IMR-90 (cell line): Measurements from ENCODE around the gene TPGS2. TPM values are rescaled to one million over a fixed set of nuclear protein-coding genes. Genes with fewer than 3 reads are reported as not detected.

Source experiments
- ATAC-seq: fragments of 200-7000 bp; cut with Tn5 transposase; 2 replicates; pipeline ENCODE4 v1.9.1; 2020; ENCODE audit warnings: low read depth, mild to moderate bottlenecking, moderate library complexity
- BruUV-seq: library from RNA; stranded (reverse); fragments of 400-500 nt; replicated peaks from 2 replicates; lab custom pipeline; 2021; lab: Mats Ljungman, UMichigan
- CTCF ChIA-PET: fragments of 300-600 bp; formaldehyde crosslinking; extraction: SDS; loops from one replicate; lab custom pipeline; 2021; ENCODE audit warnings: antibody characterized with exemption; lab: Yijun Ruan, JAX
- POLR2A ChIA-PET: fragments of 300-600 bp; sonication (Branson Sonifier 250); formaldehyde crosslinking; loops from one replicate; lab custom pipeline; 2022; ENCODE audit warnings: antibody characterized with exemption; ENCODE audit not compliant: unreplicated experiment; lab: Charles Lee
- DNase-seq: peaks from one replicate; pipeline ENCODE4 v3.0.0; 2013
- H2AFZ ChIP-seq: replicated peaks from 2 replicates; pipeline ENCODE3; 2013; ENCODE audit warnings: low read length, mild to moderate bottlenecking; ENCODE audit not compliant: poor library complexity
- H2AK5ac ChIP-seq: 2 replicates; pipeline ENCODE4 v1.6.1; 2013; ENCODE audit warnings: low read depth, low read length, inconsistent platforms
- H2AK9ac ChIP-seq: replicated peaks from 2 replicates; pipeline ENCODE3; 2013; ENCODE audit warnings: mild to moderate bottlenecking, low read depth, low read length, moderate library complexity; ENCODE audit not compliant: poor library complexity
- H2BK120ac ChIP-seq: 2 replicates; pipeline ENCODE4 v1.6.1; 2013; ENCODE audit warnings: low read depth, low read length, inconsistent platforms
- H2BK15ac ChIP-seq: 3 replicates; pipeline ENCODE4 v1.6.1; 2013; ENCODE audit warnings: low read depth, low read length, inconsistent platforms
- H2BK20ac ChIP-seq: 2 replicates; pipeline ENCODE4 v1.6.1; 2013; ENCODE audit warnings: low read depth, mild to moderate bottlenecking, inconsistent platforms, low read length, moderate library complexity
- H2BK5ac ChIP-seq: 2 replicates; pipeline ENCODE4 v1.6.1; 2013; ENCODE audit warnings: mild to moderate bottlenecking, low read depth, low read length, inconsistent platforms; ENCODE audit not compliant: poor library complexity, severe bottlenecking
- H3K14ac ChIP-seq: replicated peaks from 2 replicates; pipeline ENCODE4 v1.6.1; 2013; ENCODE audit warnings: low read depth, low read length, inconsistent platforms
- H3K18ac ChIP-seq: 2 replicates; pipeline ENCODE4 v1.6.1; 2013; ENCODE audit warnings: low read depth, low read length, control low read depth
- H3K23ac ChIP-seq: 2 replicates; pipeline ENCODE4 v1.6.1; 2013; ENCODE audit warnings: low read depth, low read length, inconsistent platforms
- H3K27ac ChIP-seq: 2 replicates; pipeline ENCODE4 v1.5.1; 2013; ENCODE audit warnings: mild to moderate bottlenecking, control low read depth, low read length; ENCODE audit not compliant: insufficient read depth
- H3K27me3 ChIP-seq: 2 replicates; pipeline ENCODE4 v1.6.1; 2013; ENCODE audit warnings: low read length; ENCODE audit not compliant: control insufficient read depth, insufficient read depth
- H3K36me3 ChIP-seq: 2 replicates; pipeline ENCODE4 v1.6.1; 2013; ENCODE audit warnings: low read length, mixed read lengths; ENCODE audit not compliant: control insufficient read depth, insufficient read depth
- H3K4ac ChIP-seq: 2 replicates; pipeline ENCODE4 v1.6.1; 2013; ENCODE audit warnings: low read depth, low read length, inconsistent platforms
- H3K4me1 ChIP-seq: 2 replicates; pipeline ENCODE4 v1.6.1; 2013; ENCODE audit warnings: low read length, mixed read lengths; ENCODE audit not compliant: control insufficient read depth, insufficient read depth
- H3K4me2 ChIP-seq: 2 replicates; pipeline ENCODE4 v1.6.1; 2013; ENCODE audit warnings: low read depth, mild to moderate bottlenecking, control low read depth, low read length, moderate library complexity
- H3K4me3 ChIP-seq: 2 replicates; pipeline ENCODE4 v1.5.1; 2013; ENCODE audit warnings: low read depth, mild to moderate bottlenecking, control low read depth, low read length, moderate library complexity; ENCODE audit not compliant: insufficient read depth
- H3K56ac ChIP-seq: 2 replicates; pipeline ENCODE4 v1.6.1; 2013; ENCODE audit warnings: low read length, inconsistent platforms; ENCODE audit not compliant: insufficient read depth; ENCODE audit errors: extremely low read depth
- H3K79me1 ChIP-seq, 2 experiments: 2 replicates each; pipeline ENCODE4 v1.6.1; 2013; ENCODE audit warnings: low read length in 2 of 2, inconsistent platforms in 1 of 2, low read depth in 1 of 2
- H3K9ac ChIP-seq: 2 replicates; pipeline ENCODE4 v1.6.1; 2013; ENCODE audit warnings: low read depth, low read length, control low read depth
- H3K9me1 ChIP-seq: 2 replicates; pipeline ENCODE4 v1.6.1; 2013; ENCODE audit warnings: low read length, inconsistent platforms; ENCODE audit not compliant: insufficient read depth
- H3K9me3 ChIP-seq: 2 replicates; pipeline ENCODE4 v1.6.1; 2013; ENCODE audit warnings: low read length; ENCODE audit not compliant: control insufficient read depth, insufficient read depth
- H4K20me1 ChIP-seq: 2 replicates; pipeline ENCODE4 v1.6.1; 2013; ENCODE audit warnings: low read length, inconsistent platforms; ENCODE audit not compliant: insufficient read depth
- H4K5ac ChIP-seq: 2 replicates; pipeline ENCODE4 v1.6.1; 2013; ENCODE audit warnings: mild to moderate bottlenecking, low read depth, low read length, control low read depth
- H4K8ac ChIP-seq, 2 experiments: 2 replicates each; pipeline ENCODE4 v1.6.1; 2013; ENCODE audit warnings: low read depth in 2 of 2, low read length in 2 of 2, control low read depth in 1 of 2, inconsistent platforms in 1 of 2
- H4K91ac ChIP-seq: 2 replicates; pipeline ENCODE4 v1.6.1; 2013; ENCODE audit warnings: low read depth, low read length, inconsistent platforms; ENCODE audit not compliant: insufficient read depth
- RCOR1 ChIP-seq: IDR thresholded peaks from 2 replicates; pipeline ENCODE4 v1.6.1; 2012; ENCODE audit warnings: mild to moderate bottlenecking, low read length, improper control_type of control experiment; ENCODE audit not compliant: insufficient replicate concordance
- RFX5 ChIP-seq: IDR thresholded peaks from 2 replicates; pipeline ENCODE4 v1.8.0; 2012; ENCODE audit warnings: low read depth, mild to moderate bottlenecking, low read length, moderate library complexity
- WGBS, 2 experiments: methylation state at CpG; one replicate each; pipeline versions ENCODE4 v1.1.5 to v1.1.7; 2013; ENCODE audit warnings: missing lambda C conversion rate in 2 of 2; ENCODE audit not compliant: insufficient read length in 1 of 2; ENCODE audit errors: extremely low coverage in 2 of 2; 5-methylcytosine and 5-hydroxymethylcytosine counted together
- dilution Hi-C: fragments of 300-500 bp; cut with HindIII; formaldehyde crosslinking; loops from one replicate; pipeline ENCODE4 v1.14.3; 2018; ENCODE audit warnings: low sequenced_read_pairs; ENCODE audit not compliant: unreplicated experiment
- in situ Hi-C: fragments of 300-500 bp; cut with MboI; formaldehyde crosslinking; loops from 3 replicates; pipeline ENCODE4 v1.14.3; 2019; ENCODE audit warnings: low sequenced_read_pairs, inconsistent platforms, mixed read lengths
- intact Hi-C: fragments of 100-400 bp; cut with micrococcal nuclease; formaldehyde crosslinking; loops from 2 replicates; pipeline ENCODE4 v1.10.0; 2022
- polyA plus RNA-seq, 3 experiments: library from polyadenylated mRNA; depleted of rRNA; stranded (reverse); fragments of >200 nt; gene quantifications; 2 replicates each; pipeline ENCODE4 v1.2.3, GENCODE V29; 2012; ENCODE audit warnings: low replicate concordance in 1 of 3
- total RNA-seq: library from RNA; depleted of rRNA; stranded (reverse); fragments of >200 nt; gene quantifications from 2 replicates; pipeline ENCODE4 v1.2.3, GENCODE V29; 2012

The TPGS2 gene
- total and polyA plus RNA-seq, 2 of the 4 experiments (the other 2 are of a cell fraction), result 201 to 294 TPM

- H3K18ac ChIP-seq, result no peak overlapping the region
- H2BK20ac ChIP-seq, result no peak overlapping the region
- peak overlapping the region; percentile 62 for H3K9ac ChIP-seq
- H3K36me3 ChIP-seq, result no peaks in the 10 kb centered on the region
- DNase-seq (peak; percentile 19), ATAC-seq (peak; percentile 30)
- WGBS, 2 experiments, result 23% methylated on average over 8 of the region's 17 CpGs; no CpG with 5 or more reads in 1 of the 2 experiments
- no peaks in the 10 kb centered on the region for H4K20me1 ChIP-seq
- H3K4me2 ChIP-seq, result peak overlapping the region; percentile 70
- H4K91ac ChIP-seq, result peak overlapping the region; percentile 63
- H2AFZ ChIP-seq, result peak overlapping the region; percentile 100
- H3K4ac ChIP-seq, result peak overlapping the region; percentile 24
- peak overlapping the region; percentile 72 to 74; a peak in 3 of 4 replicates for H4K8ac ChIP-seq
- intact Hi-C loops, result no loop called here
- peak overlapping the region; percentile 29; the same call in 1 of the 2 replicates for H2AK5ac ChIP-seq
- H3K79me1 ChIP-seq, result peaks cover 23 to 42% of the 10 kb centered on the region in 2 experiments
- no peaks in the 10 kb centered on the region for H3K27me3 ChIP-seq
- CTCF ChIA-PET, result interaction anchor here (0.5 to 1.2 kb wide), 3 partner anchors 112 to 142 kb away, joined by 3 to 5 read pairs (median 3); no protein-coding TSS in a partner anchor
- H2AK9ac ChIP-seq, result peak overlapping the region; percentile 10
- TF ChIP-seq RFX5, result no peak
- TF ChIP-seq RCOR1, result peak; percentile 1
- peak overlapping the region; percentile 56; the same call in 1 of the 2 replicates for H3K56ac ChIP-seq
- H2BK120ac ChIP-seq, result peak overlapping the region; percentile 9; the same call in 1 of the 2 replicates
- H4K5ac ChIP-seq, result peak overlapping the region; percentile 29
- in situ Hi-C loops, result no loop called here
- H3K9me1 ChIP-seq, result peaks cover 3% of the 10 kb centered on the region; the same call in 1 of the 2 replicates
- H3K14ac ChIP-seq, result peak overlapping the region; percentile 61
- peak overlapping the region; percentile 27 for H3K27ac ChIP-seq
- dilution Hi-C loops, result no loop called here
- H3K9me3 ChIP-seq, result no peaks in the 10 kb centered on the region
- peak overlapping the region; percentile 5; the same call in 1 of the 3 replicates for H2BK15ac ChIP-seq
- H2BK5ac ChIP-seq, result peak overlapping the region; percentile 6
- H3K4me1 ChIP-seq, result peaks cover 2% of the 10 kb centered on the region; the same call in 1 of the 2 replicates
- peak overlapping the region; percentile 46 for H3K23ac ChIP-seq
- POLR2A ChIA-PET, result no interaction called here
- BruUV-seq, result no TSS peak
- H3K4me3 ChIP-seq, result peak overlapping the region; percentile 98
Measured at GRCh38 chr18:36829362-36830157, 758 bp upstream of the TPGS2 start.
